HS-27A (cell line): ENCODE measurements around the gene PRR5L.
"Not testable (repeated sequence)": the region's sequence is repeated elsewhere in the genome, so short reads cannot be mapped to it uniquely, and the experiment has no call there.

Source experiments
- DNase-seq: peaks from one replicate; pipeline ENCODE4 v3.0.0-alpha.2; 2012; ENCODE audit warnings: low read depth, missing footprints

Gene PRR5L

DNA sequence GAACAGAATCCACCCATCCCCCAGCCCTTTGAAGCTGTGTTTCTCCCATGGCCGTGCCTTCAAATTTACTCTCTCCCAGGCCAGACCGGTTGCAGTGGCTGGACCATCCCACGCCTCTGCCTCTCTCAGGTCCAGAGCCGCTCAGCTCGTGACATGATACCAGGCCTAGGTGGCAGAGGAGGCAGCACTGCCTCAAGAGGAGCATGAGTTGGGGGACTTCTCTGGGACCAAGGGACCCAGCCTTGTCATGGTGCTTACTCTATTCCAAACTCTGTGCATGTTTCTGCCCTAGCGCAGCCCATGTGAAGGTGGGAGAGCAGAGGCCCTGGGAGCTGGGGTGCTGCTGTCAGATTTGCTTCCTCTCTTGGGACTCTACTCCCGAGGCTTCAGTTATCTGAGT is 163.0 kb downstream of the PRR5L start:
- no peak for DNase-seq

- DNase-seq, result no peak
These were observed 164.1 kb downstream of the PRR5L start for GRCh38 chr11:36460220-36460619.

- DNase-seq, result no peak
These were observed 166.2 kb downstream of the PRR5L start for GRCh38 chr11:36462321-36462720.

DNA sequence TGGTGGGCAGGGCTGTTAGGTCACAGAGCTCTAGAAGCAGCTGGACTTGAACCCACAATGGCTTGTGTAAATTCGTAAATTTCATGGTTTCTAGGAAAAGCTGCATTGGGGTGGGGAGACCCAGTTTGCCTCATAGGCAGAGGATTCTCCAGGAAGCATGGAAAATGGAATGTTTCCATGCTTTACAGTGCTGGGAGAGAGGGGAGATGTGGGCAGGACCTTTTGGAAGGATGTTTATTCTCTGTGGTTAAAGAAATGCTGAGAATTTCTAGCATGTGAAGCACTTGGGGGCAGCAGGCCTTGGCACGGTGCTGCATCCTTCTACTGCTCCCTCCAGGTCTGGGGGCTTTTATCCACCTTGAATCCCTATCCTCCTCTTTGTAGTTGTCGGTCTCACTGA is 167.7 kb downstream of the PRR5L start:
- DNase-seq, result no peak

DNA sequence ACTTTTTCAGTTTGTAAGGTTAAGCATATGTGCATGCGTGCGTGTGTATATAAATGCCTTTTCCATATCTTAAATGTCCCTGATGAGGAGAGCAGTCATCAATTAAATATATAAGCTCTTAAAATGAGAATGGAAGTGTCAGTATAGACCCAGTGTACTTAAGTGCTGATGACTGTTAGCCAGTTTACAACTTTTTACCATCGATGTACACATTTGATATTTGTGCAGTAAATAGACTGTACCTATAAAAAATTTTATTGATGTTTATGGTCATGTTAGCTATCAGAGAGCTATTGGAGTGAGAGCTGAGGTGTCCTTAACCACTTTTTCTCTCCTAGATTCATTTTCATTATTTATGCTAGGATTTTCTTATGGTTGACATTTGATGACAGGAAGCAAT is 168.6 kb downstream of the PRR5L start:
- DNase-seq, result no peak

GRCh38 chr11:36465449-36466163 is 169.5 kb downstream of the PRR5L start:
- no peak for DNase-seq

DNA sequence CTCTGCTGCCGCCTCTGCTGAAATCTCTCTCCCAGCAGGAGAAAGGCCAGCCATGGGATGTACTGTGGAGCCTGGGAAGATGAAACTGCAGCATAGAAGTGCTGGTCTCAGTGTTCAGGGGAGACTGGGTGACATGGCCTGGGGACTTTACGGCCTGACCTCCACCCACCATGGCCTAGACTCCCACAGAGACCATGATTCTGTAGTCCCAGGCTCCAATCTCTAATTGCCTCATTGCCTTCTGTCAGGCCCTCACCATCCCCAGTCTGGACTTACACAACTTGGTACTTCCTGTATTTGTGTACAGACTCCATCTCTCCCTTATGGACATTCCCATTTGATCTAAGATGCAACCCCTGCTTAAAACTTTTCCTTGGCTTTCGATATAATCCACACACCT is 170.9 kb downstream of the PRR5L start:
- no peak for DNase-seq

GRCh38 chr11:36467916-36468315 is 171.8 kb downstream of the PRR5L start:
- DNase-seq, result no peak

GRCh38 chr11:36469063-36469462 is 173.0 kb downstream of the PRR5L start:
- DNase-seq, result no peak

DNA sequence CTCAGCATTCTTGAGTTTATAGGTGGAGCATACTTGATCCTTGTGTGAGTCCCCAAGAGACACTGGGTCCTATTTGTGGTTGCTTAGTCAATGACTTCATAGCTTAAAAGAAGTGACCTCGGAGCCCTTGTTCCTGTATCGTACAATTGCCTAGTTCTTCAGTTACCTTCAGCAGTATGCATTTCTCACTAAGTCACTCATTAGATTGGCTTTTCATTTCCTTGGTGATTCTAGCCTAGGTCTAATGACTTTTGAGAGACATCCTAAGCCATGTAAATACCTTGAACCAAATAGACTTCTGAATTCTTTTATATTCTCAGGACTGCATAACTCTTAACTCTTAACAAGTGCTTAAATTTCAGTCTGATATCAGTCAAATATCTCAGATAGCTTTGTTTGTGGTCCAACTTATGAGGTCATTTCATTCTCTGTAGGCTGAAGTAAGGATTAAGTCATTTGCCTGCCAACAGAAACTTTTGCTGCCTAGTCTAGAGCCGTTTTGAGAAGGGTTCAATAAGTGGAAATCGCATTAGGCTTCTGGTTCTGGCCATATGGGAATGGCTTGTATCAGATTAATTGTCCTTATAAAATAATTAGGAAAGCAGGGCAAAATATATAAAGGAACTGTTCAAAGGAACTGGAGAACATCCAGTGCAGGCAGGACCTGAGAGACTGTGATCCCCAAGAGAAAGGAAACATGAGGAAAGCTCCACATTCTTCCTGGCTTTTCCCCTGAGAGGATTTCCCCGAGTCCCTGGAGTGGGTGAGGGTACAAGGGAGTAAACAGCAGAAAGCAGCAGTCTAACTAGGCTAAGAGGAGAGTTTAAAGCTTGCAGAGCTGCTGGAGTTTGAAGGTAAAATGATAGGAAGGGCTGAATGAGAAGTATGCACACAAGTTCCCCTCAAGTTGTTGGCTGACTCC is 174.1 kb downstream of the PRR5L start:
- DNase-seq, result peak; percentile 81

DNA sequence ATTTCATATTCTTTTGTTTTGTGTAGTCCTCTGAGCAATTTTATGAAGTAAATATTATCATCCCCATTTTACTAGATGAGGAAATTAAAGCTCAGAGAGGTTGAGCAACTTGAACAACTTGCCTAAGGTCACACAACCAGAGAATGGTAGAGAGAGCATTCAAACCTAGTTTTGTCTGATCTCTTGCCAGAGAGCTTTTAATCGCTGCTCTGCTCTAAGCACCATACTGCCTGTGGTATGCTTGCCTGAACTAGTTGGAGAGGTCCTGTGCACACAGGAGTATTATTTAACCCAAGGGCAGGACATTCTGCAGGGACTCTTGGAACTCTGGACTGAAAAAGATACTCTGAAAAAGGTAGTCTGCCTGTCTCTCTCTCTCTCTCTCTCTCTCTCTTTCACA is 175.5 kb downstream of the PRR5L start:
- no peak for DNase-seq

DNA sequence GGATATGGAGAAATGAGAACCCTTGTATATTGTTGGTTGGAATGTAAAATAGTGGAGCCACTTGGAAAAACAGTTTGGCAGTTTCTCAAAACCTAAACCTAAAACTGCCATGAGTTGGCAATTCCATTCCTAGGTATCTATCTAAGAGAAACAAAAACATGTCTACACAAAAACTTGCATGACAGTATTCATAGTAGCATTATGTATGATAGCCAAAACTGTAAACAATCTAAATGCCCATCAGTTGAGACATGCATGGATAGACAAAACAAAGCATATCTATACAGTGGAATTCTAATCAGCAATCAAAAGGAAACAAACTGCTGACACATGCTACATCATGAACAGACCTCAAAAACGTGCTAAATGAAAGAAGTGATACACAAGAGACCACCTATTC is 179.1 kb downstream of the PRR5L start:
- no peak for DNase-seq

DNA sequence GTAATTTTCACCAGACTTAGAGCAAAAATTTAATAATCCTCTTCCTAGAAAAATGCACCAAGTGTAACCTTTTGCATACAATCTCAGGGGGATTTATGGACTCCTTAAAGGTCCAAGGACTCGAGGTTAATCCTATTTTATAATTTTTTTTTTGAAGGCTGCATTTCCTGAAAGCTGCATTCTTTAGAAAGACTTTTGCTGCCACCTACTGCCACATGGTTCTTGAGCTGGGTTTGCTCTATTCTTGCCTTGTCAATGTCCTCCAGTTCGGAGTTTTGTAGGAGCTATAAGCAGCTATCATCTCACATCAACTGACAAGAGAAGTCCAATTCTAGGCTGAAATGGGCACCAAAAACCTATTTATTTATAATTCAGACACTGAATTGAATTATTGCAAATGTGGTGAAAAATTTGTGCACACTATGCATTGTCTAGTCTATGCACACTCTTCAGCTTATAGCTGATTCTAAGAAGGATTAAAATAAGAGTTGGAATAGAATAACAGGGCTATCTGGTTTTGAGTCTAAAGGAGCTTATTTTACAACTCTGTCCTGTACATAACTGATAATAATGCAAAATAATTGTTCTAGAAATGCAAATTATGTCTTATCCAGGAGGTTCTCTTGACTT is 182.7 kb downstream of the PRR5L start:
- no peak for DNase-seq

GRCh38 chr11:36480833-36481232 is 184.7 kb downstream of the PRR5L start:
- no peak for DNase-seq

- DNase-seq, result not testable (repeated sequence)
These were observed 187.0 kb downstream of the PRR5L start for GRCh38 chr11:36483042-36483441.

DNA sequence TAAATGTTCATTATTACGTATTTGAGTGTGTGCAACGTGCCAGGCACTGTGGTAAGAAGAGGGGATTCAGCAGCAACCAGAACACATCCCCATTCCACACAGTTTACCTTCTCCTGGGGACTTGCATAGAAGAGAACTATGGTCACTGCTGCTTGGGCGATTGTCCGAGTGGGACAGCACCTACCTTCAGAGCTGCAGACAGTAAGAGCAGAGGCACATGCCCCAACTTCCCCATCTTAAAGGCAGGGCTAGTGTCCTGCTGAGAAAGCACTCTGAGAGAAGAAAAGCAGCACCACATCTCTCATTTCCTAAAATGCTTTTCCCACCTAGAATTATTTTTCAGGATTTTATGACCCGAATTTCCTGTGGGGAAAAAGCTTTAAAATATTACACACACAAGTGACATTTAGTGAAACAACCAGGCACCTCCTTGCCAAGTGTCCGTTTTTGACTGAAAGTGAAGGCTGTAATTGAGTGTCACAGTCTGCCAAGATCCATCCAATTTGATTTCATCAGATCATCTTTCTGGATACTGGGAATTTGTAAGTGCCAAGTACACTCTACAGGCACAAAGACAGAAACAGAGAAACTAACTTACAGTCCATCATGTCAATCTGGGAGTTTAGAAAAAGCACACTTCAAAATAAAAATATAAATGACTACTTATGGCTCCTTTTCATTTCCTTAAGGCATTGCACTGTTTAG is 189.4 kb downstream of the PRR5L start:
- no peak for DNase-seq

- DNase-seq, result no peak
These were observed 191.5 kb downstream of the PRR5L start for GRCh38 chr11:36487619-36488018.

DNA sequence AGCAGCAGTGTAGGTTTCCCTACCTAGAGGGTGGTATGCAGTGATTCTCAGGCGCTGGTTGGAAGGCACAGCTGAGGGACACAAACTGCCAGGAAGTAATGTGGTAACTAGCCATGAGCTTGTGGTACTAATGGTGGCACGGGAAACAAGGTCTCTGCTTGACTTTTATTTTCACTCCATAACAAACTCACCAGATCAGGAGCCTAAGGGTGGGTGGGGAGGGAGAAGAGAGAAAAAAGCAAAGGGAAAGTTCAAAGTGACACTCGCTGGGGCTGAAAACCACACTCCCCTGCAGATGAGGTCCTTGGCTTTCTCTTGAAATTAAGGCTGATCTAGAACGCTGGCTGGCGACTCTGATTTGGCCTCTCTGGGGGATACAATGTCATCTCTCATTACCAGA is 192.0 kb downstream of the PRR5L start:
- no peak for DNase-seq

DNA sequence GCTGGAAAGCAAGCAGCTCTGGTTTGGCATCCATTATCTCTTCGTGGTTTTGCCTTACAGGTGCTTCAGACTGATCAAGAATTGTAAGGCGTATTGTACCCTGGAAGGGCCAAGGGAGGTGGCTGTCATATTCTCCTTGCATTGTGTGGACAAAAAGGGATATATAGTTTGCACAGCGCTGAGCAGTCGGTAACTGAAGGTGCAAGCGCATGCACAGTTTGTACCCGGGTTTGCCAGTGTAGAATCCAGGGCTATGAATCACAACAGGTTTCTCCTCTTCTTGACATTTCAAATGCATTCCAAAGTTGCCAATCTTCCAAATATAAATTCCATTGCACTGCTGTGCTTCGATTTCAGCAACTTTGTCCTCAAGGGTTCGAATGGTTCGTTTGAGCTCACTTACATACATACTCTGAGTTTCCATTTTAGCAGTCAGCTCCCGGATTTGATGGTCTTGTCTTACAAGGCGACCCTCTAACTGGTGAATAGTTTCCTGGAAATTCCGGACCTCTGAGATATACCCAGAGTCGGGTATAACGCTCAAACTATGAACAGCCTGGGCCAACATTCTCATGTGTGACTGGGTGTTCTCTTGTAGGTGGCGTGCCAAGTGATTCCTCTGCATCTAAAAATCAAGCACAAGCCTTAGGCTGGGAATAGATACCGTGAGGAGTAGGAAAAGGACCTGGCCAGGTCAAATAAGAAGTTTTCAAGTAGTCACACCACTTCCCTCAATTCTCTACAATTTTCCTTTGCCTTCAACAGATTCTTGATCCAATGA is 194.1 kb downstream of the PRR5L start:
- no peak for DNase-seq

- DNase-seq, result no peak
These were observed 196.7 kb downstream of the PRR5L start for GRCh38 chr11:36492724-36493304.

GRCh38 chr11:36493332-36493731 is 197.2 kb downstream of the PRR5L start:
- no peak for DNase-seq
